HG03575 (cell line): ENCODE measurements around the gene ZMIZ1.

Experiments used
- ATAC-seq: cut with Tn5 transposase; IDR thresholded peaks from one replicate; pipeline ENCODE4 v1.9.1; 2021; ENCODE audit not compliant: unreplicated experiment, insufficient number of reproducible peaks, low FRiP score; ENCODE audit errors: extremely low read depth

Gene ZMIZ1

DNA sequence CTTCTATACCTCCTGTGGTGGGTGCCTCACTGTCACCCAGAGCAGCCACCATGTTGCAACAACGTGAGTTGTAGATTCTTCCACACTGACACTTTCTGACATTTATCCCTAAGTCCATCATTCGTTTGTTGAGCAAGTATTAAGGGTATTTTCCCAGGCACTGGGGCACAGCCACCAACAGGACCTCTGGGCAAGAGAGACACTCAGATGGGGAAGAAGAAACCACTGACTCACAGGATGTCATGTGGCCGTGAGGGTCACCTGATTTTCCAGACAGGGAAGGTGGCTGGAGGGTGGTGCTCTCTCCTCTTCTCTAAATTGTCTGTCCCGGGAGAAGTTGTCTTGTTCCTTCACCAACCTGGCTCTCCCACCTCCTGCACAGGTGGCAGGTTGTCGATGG, 226.8 kb downstream of the ZMIZ1 start:
- ATAC-seq, result no peak

DNA sequence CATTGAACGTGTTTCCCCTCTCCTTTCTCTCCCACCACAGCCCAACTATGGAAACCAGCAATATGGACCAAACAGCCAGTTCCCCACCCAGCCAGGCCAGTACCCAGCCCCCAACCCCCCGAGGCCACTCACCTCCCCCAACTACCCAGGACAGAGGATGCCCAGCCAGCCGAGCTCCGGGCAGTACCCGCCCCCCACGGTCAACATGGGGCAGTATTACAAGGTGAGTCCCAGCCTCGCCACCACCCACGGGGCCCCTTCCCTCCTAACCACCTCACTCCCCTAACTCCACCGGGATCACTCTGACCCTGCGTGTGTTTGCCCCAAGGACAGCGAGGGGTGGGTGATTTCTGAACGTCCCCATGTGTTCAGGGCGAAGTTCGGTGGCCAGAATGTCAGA, 227.7 kb downstream of the ZMIZ1 start:
- no peak for ATAC-seq

- no peak for ATAC-seq
Observed at GRCh38 chr10:79298403-79299244, 229.9 kb downstream of the ZMIZ1 start.

GRCh38 chr10:79299397-79300241, 230.9 kb downstream of the ZMIZ1 start:
- ATAC-seq, result no peak

DNA sequence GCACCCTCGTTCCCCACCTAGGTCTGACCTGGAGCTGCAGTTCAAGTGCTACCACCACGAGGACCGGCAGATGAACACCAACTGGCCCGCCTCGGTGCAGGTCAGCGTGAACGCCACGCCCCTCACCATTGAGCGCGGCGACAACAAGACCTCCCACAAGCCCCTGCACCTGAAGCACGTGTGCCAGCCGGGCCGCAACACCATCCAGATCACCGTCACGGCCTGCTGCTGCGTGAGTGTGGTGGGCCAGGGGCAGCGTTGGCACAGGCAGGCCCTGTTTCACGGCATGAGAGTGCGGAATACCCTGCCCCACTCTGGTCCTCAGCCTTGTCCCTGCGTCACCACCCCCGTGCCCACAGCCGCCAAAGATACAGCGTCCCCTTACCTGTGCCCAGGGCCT, 231.9 kb downstream of the ZMIZ1 start:
- ATAC-seq, result no peak

- ATAC-seq, result no peak
Observed at GRCh38 chr10:79301754-79302530, 233.2 kb downstream of the ZMIZ1 start.

DNA sequence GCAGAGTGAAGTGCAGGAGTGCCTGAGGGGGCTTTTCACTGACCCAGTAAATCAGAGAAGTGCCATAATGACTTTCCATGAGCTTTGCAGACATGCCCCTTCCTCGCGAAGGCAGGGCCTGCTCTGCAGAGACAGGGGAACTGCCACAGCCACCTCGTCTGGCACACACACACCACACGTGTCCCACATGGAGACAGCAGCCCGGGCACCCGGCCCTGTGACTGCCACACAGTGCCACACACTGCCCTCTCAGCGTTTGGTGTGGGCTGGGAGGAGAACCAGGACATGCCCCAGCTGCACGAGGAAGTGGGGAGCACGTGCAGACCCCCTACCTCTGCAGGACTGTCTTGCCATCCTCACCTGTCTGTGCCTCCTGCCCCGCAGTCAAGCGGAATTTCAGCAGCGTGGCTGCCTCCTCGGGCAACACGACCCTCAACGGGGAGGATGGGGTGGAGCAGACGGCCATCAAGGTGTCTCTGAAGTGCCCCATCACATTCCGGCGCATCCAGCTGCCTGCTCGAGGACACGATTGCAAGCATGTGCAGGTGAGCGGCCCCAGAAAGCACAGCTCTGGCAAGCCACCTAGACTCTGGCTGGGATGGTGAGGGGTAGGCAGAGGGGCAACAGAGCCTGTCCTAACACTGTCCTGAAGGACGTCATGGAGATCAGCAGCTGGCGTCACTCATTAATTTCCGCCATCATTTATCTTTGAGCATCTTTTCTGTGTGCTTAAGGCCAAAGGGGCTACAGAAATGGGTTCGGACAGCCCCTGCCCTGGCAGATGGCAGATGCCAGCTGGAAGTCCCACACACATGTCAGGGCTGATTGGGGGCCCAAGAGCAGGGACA, 235.1 kb downstream of the ZMIZ1 start:
- ATAC-seq, result no peak

DNA sequence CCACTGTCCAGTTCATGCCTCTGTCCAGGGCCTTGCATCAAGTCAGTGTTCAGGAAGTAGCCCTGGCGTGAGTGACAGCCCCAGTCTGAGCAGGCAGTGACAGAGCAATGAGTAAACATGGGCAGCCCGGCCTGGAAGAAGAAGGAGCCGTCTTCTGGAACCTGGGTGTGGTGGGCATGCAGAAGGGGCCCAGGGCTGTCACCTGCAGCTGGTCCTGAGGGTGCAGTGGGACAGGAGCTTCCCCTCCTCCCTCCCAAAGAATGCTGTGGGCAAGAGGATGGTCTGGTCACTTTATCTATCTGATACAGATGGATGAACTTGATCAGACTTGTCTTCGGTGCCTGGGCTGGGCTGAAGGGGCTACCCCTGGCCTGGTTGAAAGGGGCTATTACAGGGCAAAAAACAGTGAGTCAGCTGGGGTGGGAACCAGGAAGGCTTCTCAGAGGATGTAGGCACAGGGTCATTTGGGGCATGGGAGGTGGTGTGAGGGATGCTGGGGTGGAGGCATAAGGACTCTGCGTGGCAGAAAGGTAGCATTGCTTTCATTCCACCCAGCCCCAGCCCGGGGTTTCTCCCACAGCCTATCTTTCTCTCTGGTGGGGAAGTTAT, 235.8 kb downstream of the ZMIZ1 start:
- ATAC-seq, result no peak

DNA sequence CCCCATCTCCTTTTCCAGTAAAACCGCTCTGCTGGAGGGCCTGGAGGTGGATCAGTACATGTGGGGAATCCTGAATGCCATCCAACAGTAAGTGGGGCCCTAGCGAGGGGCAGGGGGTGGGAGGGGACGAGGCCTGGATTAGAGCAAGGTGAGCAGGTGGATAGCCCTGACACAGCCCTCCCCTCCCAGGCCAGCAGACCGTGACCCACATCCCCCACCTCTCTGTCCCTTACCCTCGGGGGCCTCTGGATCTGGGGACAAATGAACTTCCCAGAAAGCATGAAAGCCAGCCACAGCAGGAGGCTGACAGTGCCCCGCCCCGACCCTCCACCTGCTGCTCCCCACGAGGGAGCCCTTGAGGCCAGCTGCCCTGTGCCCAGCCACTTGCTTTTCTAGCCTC, 236.7 kb downstream of the ZMIZ1 start:
- no peak for ATAC-seq

GRCh38 chr10:79305988-79306387, 237.2 kb downstream of the ZMIZ1 start:
- ATAC-seq, result no peak

- no peak for ATAC-seq
Observed at GRCh38 chr10:79306644-79307220, 238.0 kb downstream of the ZMIZ1 start.

DNA sequence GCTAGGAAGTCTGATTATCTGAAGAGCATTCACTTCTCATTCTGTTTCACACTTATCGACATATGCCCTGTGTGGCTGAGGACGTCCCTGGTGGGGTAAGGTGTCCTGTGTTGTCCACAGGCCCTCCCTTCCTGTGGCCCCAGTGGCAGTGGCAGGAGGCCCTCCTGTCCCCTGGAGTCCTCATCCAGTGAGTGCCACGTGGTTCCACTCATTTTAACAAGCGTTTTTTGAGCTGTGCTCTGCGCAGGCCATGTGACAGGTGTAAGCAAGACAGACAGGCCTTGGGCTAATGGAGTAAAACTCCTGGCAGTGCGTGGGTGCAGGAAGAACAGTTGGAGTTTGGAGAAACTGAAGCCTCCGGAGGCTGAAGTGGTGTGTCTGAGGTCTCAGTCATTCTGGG, 239.2 kb downstream of the ZMIZ1 start:
- no peak for ATAC-seq

DNA sequence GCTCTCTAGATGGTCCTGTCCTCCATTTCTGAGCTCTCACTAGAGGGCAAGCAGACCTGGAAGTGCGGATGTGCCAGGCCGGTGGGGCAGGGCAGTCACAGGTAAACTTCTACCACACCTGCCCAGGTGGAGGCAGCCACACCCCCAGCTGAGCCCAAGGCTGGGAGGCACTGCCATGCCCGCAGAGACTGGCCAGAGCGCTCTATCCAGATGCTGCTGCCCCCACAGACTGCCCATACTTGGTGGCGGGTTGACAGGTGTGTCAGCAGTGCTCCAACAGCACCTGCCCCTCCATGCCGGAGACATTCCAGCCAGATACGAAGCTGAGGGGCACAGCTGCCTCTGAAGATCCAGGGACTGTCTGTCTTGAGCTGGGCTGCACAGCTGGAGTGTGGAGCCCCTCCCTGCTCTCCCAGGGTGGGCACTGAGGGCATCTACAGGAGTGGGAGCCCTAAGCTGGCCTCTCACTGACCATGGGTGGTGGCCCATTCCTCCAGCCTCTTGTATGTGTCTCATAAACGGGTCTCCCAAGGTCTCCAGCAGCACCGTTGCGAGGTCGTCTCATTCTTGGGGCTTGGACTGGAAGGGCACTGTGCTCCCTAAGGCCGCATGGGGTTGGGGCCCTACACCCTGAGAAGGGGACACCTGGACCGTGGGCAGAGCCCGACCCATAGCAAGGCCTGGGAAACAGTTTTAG, 240.4 kb downstream of the ZMIZ1 start:
- no peak for ATAC-seq

GRCh38 chr10:79310200-79310865, 241.6 kb downstream of the ZMIZ1 start:
- ATAC-seq, result no peak

DNA sequence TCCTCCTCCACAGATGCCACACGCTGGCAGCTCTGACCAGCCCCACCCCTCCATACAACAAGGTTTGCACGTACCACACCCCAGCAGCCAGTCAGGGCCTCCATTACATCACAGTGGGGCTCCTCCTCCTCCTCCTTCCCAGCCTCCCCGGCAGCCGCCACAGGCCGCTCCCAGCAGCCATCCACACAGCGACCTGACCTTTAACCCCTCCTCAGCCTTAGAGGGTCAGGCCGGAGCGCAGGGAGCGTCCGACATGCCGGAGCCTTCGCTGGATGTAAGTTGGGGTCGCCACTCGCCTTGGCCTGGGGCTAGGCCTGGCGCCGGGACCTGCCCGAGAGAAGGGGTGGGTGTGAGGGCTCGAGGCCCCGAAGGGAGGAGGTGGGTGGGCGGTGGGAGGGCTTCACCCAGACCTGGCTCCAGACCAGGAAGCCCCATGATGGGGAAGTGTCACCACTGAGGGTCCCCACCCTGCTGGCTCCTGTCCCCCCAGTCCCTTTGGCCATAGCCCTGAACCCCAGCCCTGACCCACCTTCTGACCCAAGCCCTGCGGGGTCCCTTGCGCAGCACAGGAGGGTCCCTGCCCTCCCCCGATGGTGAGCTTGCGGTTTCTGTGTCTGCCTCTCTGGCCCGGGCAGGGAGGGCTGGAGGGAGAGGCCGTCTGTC, 242.3 kb downstream of the ZMIZ1 start:
- no peak for ATAC-seq

GRCh38 chr10:79311581-79312407, 243.0 kb downstream of the ZMIZ1 start:
- no peak for ATAC-seq
